ENCODE data around the gene RPL13A. TPM values are rescaled to one million over a fixed set of nuclear protein-coding genes. Genes with fewer than 3 reads are reported as not detected.
A peak's percentile ranks its signal among the peaks of the same experiment; 100 is the strongest.

RPL13A gene
- total and polyA plus RNA-seq, 2 of the 13 experiments (the other 11 are each of a cell fraction or from before 2014, with no cell fraction given): 2,601 to 3,407 TPM

DNA sequence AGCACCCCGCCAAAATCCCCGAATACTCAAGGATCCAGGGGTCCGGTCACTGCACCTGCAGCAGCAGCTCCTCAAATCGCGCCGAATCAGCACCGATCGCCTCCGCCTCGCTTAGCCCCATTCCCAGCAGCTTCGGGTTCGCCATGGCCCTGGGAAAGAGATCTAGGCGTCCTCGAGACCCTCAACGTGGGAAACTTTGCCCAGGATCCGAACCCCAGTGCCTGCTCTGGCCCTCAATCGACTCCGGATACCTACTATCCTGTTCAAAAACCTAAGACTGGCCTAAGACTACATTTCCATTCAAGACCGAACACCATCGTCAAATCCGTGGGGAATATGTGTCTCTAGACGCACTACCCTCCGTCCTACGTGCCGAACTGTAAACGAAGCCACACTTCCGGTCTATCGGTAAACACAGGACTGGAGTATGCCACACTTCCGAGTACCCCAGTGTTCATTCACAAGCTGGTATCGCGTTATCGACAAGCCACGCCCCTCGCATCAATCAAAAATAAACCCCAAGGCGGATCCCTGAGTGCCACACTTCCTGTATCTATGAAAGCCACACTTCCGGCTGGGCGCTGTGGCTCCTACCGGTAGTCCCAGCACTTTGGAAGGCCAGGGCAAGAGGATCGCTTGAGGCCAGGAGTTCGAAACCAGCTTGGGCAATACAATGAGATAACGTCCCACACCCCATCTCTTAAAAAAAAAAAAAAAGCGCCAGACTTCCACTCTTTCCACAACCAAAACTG, 35.8 kb upstream of the RPL13A start, which contains the start of gene PIH1D1 (continued):
- TF ChIP-seq, protein P1, sequence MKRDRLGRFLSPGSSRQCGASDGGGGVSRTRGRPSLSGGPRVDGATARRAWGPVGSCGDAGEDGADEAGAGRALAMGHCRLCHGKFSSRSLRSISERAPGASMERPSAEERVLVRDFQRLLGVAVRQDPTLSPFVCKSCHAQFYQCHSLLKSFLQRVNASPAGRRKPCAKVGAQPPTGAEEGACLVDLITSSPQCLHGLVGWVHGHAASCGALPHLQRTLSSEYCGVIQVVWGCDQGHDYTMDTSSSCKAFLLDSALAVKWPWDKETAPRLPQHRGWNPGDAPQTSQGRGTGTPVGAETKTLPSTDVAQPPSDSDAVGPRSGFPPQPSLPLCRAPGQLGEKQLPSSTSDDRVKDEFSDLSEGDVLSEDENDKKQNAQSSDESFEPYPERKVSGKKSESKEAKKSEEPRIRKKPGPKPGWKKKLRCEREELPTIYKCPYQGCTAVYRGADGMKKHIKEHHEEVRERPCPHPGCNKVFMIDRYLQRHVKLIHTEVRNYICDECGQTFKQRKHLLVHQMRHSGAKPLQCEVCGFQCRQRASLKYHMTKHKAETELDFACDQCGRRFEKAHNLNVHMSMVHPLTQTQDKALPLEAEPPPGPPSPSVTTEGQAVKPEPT (CRISPR knock-in tag; IDR thresholded peaks at IDR 0.05; ENCODE audit: low read depth): no peak
- TF ChIP-seq GTF2F1 (IDR thresholded peaks at IDR 0.05; ENCODE audit: low read length) (no peak), HHEX (CRISPR knock-in tag; IDR thresholded peaks at IDR 0.05) (no peak), PAX8 (CRISPR knock-in tag; IDR thresholded peaks at IDR 0.05; ENCODE audit: borderline replicate concordance) (no peak), FOXA3 (CRISPR knock-in tag; IDR thresholded peaks at IDR 0.05) (peak; percentile 96), ZNF512B (CRISPR knock-in tag; IDR thresholded peaks at IDR 0.05; ENCODE audit: borderline replicate concordance) (no peak), LCORL (IDR thresholded peaks at IDR 0.05) (no peak), LCORL (CRISPR knock-in tag; IDR thresholded peaks at IDR 0.05) (0 out of 2 replicates have a peak, but pooled peaks have one; percentile 35), SMAD9 (CRISPR knock-in tag; IDR thresholded peaks at IDR 0.05) (no peak), ZNF800 (CRISPR knock-in tag; IDR thresholded peaks at IDR 0.05) (peak; percentile 8; the same call in 1 of the 2 replicates), ZFP82 (CRISPR knock-in tag; IDR thresholded peaks at IDR 0.05; ENCODE audit: borderline replicate concordance) (peak; percentile 46; the same call in 1 of the 2 replicates), HMGXB4 (CRISPR knock-in tag; IDR thresholded peaks at IDR 0.05; ENCODE audit: borderline replicate concordance in 1 of 2, low read depth in 1 of 2) (peak; percentile 59 to 88; a peak in 3 of 4 replicates), GABPB1 (CRISPR knock-in tag; IDR thresholded peaks at IDR 0.05) (peak; percentile 93)
- TF ChIP-seq, protein P2, sequence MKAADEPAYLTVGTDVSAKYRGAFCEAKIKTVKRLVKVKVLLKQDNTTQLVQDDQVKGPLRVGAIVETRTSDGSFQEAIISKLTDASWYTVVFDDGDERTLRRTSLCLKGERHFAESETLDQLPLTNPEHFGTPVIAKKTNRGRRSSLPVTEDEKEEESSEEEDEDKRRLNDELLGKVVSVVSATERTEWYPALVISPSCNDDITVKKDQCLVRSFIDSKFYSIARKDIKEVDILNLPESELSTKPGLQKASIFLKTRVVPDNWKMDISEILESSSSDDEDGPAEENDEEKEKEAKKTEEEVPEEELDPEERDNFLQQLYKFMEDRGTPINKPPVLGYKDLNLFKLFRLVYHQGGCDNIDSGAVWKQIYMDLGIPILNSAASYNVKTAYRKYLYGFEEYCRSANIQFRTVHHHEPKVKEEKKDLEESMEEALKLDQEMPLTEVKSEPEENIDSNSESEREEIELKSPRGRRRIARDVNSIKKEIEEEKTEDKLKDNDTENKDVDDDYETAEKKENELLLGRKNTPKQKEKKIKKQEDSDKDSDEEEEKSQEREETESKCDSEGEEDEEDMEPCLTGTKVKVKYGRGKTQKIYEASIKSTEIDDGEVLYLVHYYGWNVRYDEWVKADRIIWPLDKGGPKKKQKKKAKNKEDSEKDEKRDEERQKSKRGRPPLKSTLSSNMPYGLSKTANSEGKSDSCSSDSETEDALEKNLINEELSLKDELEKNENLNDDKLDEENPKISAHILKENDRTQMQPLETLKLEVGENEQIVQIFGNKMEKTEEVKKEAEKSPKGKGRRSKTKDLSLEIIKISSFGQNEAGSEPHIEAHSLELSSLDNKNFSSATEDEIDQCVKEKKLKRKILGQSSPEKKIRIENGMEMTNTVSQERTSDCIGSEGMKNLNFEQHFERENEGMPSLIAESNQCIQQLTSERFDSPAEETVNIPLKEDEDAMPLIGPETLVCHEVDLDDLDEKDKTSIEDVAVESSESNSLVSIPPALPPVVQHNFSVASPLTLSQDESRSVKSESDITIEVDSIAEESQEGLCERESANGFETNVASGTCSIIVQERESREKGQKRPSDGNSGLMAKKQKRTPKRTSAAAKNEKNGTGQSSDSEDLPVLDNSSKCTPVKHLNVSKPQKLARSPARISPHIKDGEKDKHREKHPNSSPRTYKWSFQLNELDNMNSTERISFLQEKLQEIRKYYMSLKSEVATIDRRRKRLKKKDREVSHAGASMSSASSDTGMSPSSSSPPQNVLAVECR (CRISPR knock-in tag; IDR thresholded peaks at IDR 0.05; ENCODE audit: borderline replicate concordance): peak; percentile 89

All from HepG2 (cell line).